KMS-11 (cell line): Measurements from ENCODE around the gene B3GNT5.

Experiments
- H2AFZ ChIP-seq: fragments of 200-600 bp; sonication (generic); 2 replicates; pipeline ENCODE4 v1.6.1; 2016; ENCODE audit warnings: antibody characterized with exemption, mixed run types, low read depth
- H3K27ac ChIP-seq: fragments of 200-600 bp; sonication (generic); 2 replicates; pipeline ENCODE4 v1.6.1; 2016; ENCODE audit warnings: mild to moderate bottlenecking, mixed run types
- H3K27me3 ChIP-seq: fragments of 200-600 bp; sonication (generic); 2 replicates; pipeline ENCODE4 v1.6.1; 2017; ENCODE audit warnings: mild to moderate bottlenecking, low read depth, mixed run types, moderate library complexity; ENCODE audit not compliant: insufficient read depth
- H3K36me3 ChIP-seq: fragments of 200-600 bp; sonication (generic); 2 replicates; pipeline ENCODE4 v1.6.1; 2017; ENCODE audit warnings: mild to moderate bottlenecking, mixed run types; ENCODE audit not compliant: insufficient read depth
- H3K4me1 ChIP-seq: fragments of 200-600 bp; sonication (generic); 2 replicates; pipeline ENCODE4 v1.6.1; 2016; ENCODE audit warnings: mild to moderate bottlenecking, low read depth, mixed run types; ENCODE audit not compliant: poor library complexity, severe bottlenecking
- H3K4me2 ChIP-seq: fragments of 200-600 bp; sonication (generic); 2 replicates; pipeline ENCODE4 v1.7.0; 2016; ENCODE audit warnings: mild to moderate bottlenecking, mixed run types
- H3K4me3 ChIP-seq: fragments of 200-600 bp; sonication (generic); IDR thresholded peaks from 2 replicates; pipeline ENCODE4 v1.6.1; 2017; ENCODE audit warnings: low read depth, low read length, mixed read lengths; ENCODE audit not compliant: insufficient read depth
- H3K79me2 ChIP-seq: fragments of 200-600 bp; sonication (generic); 2 replicates; pipeline ENCODE4 v1.6.1; 2016; ENCODE audit warnings: low read depth, mixed run types; ENCODE audit not compliant: insufficient read depth
- H3K9ac ChIP-seq: fragments of 200-600 bp; sonication (generic); 2 replicates; pipeline ENCODE4 v1.6.1; 2016; ENCODE audit warnings: mild to moderate bottlenecking, mixed run types
- H4K20me1 ChIP-seq: fragments of 200-600 bp; sonication (generic); 2 replicates; pipeline ENCODE4 v1.6.1; 2016; ENCODE audit warnings: mild to moderate bottlenecking, mixed run types; ENCODE audit not compliant: insufficient read depth
- TF ChIP-seq, protein P1 (sequence below): fragments of 200-600 bp; sonication (generic); conservative IDR thresholded peaks from 2 replicates; pipeline ENCODE4 v1.6.1; 2017; ENCODE audit warnings: low read depth, mild to moderate bottlenecking, antibody characterized with exemption, low read length, moderate library complexity, mixed read lengths

B3GNT5 gene

DNA sequence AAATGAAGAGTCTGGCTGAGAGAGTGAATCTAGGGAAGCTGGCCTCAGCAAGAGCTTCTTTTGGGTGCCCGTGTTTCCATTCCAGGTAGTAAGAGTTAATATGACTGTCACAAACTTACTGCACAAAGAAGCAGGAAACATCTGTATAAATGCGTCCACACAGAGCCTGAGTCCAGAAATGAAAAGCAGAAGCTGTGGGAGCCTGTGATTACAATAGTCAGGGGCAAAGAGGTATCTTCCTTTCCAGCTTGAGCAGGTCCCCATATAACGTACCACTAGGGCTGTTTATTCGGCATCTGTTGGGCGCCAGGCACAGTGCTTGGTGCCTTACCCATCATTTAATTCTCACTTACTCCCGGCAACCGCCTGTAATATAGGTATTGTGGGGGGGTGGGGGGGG lies 40.5 kb upstream of the B3GNT5 start:
- no peak overlapping the region for H2AFZ ChIP-seq
- H3K27me3 ChIP-seq = no peaks in the 10 kb centered on the region
- H3K4me2 ChIP-seq = no peak overlapping the region
- H3K9ac ChIP-seq = no peak overlapping the region
- TF ChIP-seq, protein P1, sequence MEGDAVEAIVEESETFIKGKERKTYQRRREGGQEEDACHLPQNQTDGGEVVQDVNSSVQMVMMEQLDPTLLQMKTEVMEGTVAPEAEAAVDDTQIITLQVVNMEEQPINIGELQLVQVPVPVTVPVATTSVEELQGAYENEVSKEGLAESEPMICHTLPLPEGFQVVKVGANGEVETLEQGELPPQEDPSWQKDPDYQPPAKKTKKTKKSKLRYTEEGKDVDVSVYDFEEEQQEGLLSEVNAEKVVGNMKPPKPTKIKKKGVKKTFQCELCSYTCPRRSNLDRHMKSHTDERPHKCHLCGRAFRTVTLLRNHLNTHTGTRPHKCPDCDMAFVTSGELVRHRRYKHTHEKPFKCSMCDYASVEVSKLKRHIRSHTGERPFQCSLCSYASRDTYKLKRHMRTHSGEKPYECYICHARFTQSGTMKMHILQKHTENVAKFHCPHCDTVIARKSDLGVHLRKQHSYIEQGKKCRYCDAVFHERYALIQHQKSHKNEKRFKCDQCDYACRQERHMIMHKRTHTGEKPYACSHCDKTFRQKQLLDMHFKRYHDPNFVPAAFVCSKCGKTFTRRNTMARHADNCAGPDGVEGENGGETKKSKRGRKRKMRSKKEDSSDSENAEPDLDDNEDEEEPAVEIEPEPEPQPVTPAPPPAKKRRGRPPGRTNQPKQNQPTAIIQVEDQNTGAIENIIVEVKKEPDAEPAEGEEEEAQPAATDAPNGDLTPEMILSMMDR = no peak
- H3K4me1 ChIP-seq = no peaks in the 10 kb centered on the region
- no peak overlapping the region for H3K27ac ChIP-seq
- no peaks in the 10 kb centered on the region for H3K36me3 ChIP-seq
- no peaks in the 10 kb centered on the region for H4K20me1 ChIP-seq
- H3K79me2 ChIP-seq = no peaks in the 10 kb centered on the region
- no peak overlapping the region for H3K4me3 ChIP-seq

DNA sequence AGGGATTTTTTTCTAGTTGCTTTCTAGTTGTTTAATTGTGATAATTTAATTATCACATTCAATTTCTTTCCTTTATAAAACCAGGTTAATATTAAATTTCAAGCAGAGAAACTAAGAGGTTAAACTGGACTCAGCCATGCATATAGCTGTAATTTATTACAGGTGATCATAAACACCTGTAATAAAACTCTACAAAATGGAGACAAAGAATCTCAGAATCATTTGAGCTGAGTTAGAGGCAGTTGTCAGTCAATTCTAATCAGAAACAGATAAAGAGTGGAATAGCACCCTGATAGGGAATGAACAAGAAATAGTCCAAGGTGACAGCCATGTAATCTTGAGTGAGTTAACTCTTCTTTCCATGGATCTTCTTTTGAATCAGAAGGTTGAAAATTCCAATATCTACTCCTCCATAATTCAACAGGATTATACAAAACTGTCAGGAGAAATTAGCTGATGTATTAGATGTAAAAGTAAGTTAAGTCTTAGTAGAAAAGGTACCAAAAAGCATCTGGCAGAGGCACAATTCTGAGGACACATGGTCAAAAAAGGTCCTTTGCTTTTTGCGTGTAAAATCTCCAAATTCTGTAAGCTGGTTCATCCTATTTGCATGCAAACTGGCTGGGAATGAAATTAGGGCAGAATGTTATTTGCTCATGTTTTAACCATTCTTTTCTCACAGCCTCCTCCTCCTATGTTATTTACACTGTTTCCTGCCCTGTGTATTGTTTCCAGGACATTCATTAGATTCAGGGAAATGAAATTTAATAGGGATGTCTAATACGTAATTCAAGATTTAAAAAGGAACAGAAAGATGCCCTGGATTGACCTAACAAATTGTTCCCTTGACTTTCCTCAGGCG lies 39.4 kb upstream of the B3GNT5 start:
- no peak overlapping the region for H3K4me2 ChIP-seq
- no peaks in the 10 kb centered on the region for H3K4me1 ChIP-seq
- no peak overlapping the region for H2AFZ ChIP-seq
- H3K4me3 ChIP-seq = no peak overlapping the region
- H3K36me3 ChIP-seq = no peaks in the 10 kb centered on the region
- no peaks in the 10 kb centered on the region for H4K20me1 ChIP-seq
- no peaks in the 10 kb centered on the region for H3K79me2 ChIP-seq
- TF ChIP-seq, protein P1 = no peak
- no peak overlapping the region for H3K9ac ChIP-seq
- no peak overlapping the region for H3K27ac ChIP-seq
- no peaks in the 10 kb centered on the region for H3K27me3 ChIP-seq

DNA sequence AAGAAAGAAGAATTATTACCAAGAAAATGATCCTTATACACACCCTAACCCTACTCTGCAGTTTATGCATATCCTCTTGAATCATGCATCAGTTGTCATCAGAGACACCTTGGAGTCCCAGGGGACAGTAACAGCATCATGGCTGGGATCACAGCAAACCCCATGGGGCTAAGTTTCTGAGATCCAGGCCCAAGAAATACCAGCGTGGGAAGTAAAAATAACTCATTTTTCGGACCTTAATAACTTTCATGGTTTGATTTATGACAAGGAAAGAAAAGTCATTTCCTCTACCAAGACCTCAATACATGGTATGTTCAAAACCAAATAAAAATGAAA lies 38.8 kb upstream of the B3GNT5 start:
- H3K9ac ChIP-seq = no peak overlapping the region
- TF ChIP-seq, protein P1 = no peak
- no peaks in the 10 kb centered on the region for H3K4me1 ChIP-seq
- no peak overlapping the region for H3K4me2 ChIP-seq
- no peaks in the 10 kb centered on the region for H3K27me3 ChIP-seq
- H3K4me3 ChIP-seq = no peak overlapping the region
- no peaks in the 10 kb centered on the region for H3K79me2 ChIP-seq
- no peak overlapping the region for H3K27ac ChIP-seq
- no peak overlapping the region for H2AFZ ChIP-seq
- no peaks in the 10 kb centered on the region for H4K20me1 ChIP-seq
- no peaks in the 10 kb centered on the region for H3K36me3 ChIP-seq

DNA sequence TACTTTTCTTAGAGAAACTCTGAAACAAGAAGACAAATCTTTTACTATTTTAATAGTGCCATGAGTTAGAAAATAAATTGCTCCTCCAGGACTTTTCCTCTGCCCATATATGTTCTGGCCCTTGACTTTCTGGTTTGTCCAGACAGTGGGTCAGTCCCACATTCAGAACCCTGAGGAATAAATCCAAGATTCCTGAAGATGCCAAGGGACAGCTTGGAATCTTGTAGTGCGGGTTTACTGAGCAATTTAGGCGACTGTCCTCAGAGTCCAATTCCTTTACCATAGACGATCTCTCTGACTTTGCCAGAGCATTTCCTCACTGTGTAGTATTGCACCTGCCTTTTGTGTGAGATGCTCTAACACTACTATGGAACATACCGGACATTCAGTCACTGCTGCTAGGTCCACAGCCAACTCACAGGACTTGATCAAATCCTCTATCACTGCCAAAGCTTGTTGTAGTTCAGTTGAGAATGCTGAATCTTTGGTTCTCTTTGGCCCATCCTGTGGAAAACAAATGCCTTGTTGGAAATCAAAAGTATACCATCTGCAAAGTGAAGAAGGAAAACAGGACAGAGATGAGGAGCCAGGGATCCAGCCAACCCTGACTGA lies 37.4 kb upstream of the B3GNT5 start:
- Histone ChIP-seq H2AFZ (no peak overlapping the region), H3K9ac (no peak overlapping the region), H3K4me3 (no peak overlapping the region), H3K79me2 (no peaks in the 10 kb centered on the region), H3K4me1 (no peaks in the 10 kb centered on the region), H3K4me2 (no peak overlapping the region), H3K27ac (no peak overlapping the region), H4K20me1 (no peaks in the 10 kb centered on the region), H3K27me3 (no peaks in the 10 kb centered on the region), H3K36me3 (no peaks in the 10 kb centered on the region)
- TF ChIP-seq, protein P1 = no peak
